ENCODE data around the gene ACOT6.
"Not testable (repeated sequence)": the region's sequence is repeated elsewhere in the genome, so short reads cannot be mapped to it uniquely, and the experiment has no call there.

Gene ACOT6

GRCh38 chr14:73599499-73599898 lies 12.8 kb upstream of the ACOT6 start:
- no peak for DNase-seq

- no peak for DNase-seq
These were observed 9.3 kb upstream of the ACOT6 start for GRCh38 chr14:73602994-73603393.

- DNase-seq = no peak
These were observed 6.0 kb upstream of the ACOT6 start for GRCh38 chr14:73606271-73606670.

GRCh38 chr14:73607241-73607640 lies 5.1 kb upstream of the ACOT6 start:
- DNase-seq = no peak

GRCh38 chr14:73610687-73611086 lies 1.6 kb upstream of the ACOT6 start:
- no peak for DNase-seq

DNA sequence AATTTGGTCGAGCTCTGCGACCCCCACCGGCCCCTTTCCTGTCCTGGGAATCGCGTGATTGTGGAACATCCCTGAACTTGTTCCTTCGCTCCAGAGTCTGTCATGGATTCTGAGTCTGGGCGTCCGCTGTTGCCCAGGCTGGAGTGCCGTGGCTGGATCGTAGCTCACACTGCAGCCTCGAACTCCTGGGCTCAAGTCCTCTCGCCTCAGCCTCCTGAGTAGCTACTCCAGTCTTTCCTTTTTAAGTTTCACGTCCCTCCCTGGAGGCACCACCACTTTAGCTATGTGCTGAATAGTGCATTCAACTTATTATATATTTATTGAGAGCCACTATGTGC lies 698 bp downstream of the ACOT6 start:
- DNase-seq = no peak

- DNase-seq = no peak
These were observed 1.2 kb downstream of the ACOT6 start for GRCh38 chr14:73613419-73613963.

- DNase-seq = no peak
These were observed 4.5 kb downstream of the ACOT6 start for GRCh38 chr14:73616831-73617230.

GRCh38 chr14:73619524-73619923 lies 7.2 kb downstream of the ACOT6 start:
- DNase-seq = no peak

DNA sequence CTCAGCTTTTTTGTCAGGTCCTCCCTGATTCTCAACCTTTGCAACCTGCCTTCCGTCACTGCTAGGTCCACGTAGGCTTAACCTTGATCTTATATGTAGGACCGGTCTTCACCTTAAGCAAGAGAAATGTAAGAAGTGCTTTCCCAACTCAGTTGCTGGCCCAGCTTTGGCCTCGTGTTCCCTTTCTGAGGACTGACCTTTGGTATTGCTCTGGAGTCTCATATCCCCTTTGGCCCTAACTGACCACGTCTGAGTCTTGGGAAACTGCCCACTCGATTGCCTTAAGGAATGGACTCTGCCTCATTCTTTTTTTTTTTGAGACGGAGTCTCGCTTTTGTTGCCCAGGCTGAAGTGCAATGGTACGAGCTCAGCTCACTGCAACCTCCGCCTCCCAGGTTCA lies 8.0 kb downstream of the ACOT6 start:
- no peak for DNase-seq

- DNase-seq = no peak
These were observed 11.3 kb downstream of the ACOT6 start for GRCh38 chr14:73623504-73624054.

- no peak for DNase-seq
These were observed 13.4 kb downstream of the ACOT6 start for GRCh38 chr14:73625706-73626105.

DNA sequence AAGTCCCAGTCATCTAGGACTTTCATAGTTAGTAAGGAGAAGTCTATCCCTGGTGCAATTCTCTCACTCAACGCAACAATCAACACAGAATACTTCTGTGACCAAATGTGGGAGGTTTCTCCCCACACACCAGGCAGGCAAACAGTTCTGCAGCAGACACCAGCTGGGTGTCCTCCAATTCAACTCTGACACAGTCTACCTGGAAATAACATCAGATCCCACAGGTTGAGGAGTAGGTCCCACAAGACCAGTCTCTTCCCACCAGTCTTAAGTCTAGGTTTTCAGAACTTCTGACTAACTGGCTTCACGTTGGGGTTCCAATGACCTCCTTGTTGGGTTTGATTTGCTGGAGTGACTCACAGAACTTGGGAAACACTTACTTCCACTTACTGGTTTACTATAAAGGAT lies 14.8 kb downstream of the ACOT6 start:
- DNase-seq = no peak

DNA sequence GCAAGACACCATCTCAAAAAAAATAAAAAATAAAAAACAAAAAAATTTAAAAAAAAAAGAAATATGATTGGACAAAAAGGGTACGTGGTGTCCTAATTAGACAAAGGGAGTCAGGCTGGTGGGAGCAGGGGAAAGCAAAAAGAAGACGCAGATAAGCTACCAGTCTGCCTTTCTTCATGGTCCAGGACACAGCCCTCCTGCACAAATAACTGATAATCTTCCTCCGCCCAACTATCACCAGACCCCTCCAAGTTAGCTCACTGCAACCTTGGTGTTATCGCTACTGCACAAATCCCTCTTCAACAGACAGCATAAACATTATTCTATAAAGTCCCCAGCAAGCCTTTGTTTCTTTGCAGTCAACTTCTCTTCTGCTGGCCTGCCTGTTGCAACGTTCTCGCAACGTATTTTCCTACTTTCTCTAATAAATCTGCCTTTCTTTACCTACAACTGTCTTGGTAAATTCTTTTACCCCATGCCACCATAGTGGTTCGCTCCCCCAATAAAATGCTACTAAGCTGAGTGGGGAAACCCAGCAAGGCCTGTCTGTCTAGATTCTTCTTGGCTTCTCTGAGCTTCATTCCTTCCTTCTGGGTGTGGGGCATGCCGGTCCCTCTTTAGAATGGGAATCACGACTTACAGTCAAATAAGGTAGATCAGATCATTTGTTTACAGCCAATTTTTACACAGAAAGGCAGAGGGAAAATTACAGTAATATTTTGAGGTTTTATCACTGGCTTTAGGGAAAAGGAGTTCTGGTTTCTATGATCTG lies 17.9 kb downstream of the ACOT6 start:
- DNase-seq = no peak

GRCh38 chr14:73633116-73634010 lies 21.0 kb downstream of the ACOT6 start:
- peak; percentile 80 for DNase-seq

DNA sequence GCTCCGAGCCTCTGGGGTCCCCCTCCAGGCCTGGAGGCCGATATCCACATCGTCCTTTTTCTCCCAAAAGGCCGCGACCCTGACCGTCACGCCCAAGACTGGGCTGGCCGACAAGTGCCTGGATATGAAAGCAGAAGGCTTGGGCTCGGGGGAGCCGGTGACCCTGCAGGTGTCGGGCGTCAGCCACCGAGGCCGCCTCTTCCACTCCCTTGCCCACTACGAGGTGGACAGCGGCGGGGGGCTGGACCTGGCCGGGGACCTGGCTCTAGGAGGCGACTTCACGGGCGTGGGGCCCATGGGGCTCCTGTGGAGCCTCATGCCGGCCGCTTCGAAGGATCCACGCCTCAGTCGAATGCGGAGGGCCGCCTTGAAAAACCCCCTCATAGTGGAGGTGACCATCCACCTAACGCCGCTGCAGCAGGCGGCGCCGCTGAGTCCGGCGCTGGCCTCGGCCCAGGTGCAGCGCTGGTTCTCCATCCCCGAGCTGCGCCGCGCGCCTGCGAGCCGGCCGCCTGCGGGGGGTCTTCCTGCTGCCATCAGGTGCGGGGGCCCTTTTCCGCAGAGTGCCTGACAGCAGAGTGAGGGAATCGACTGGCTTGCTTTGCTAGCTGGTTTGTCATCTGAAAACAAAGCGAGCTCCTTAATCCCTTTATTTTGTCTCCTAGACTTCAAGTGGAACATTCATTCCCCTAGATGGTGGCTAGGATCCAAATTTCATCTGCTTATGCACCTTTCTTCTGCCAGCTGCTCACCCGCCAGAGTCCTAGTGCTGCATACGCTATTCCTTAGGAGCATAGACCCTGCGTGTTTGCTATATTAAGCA lies 21.9 kb downstream of the ACOT6 start:
- peak; percentile 50 for DNase-seq

- DNase-seq = not testable (repeated sequence)
These were observed 24.0 kb downstream of the ACOT6 start for GRCh38 chr14:73636355-73636754.

- DNase-seq = no peak
These were observed 25.5 kb downstream of the ACOT6 start for GRCh38 chr14:73637830-73638229.

GRCh38 chr14:73640796-73641365 lies 28.6 kb downstream of the ACOT6 start:
- no peak for DNase-seq

- peak; percentile 94 for DNase-seq
These were observed 32.4 kb downstream of the ACOT6 start, which contains the start of gene DNAL1 for GRCh38 chr14:73644531-73645247. Gene DNAL1 (plus strand): TSS chr14:73644986. CDS start chr14:73645040, 54 bp downstream.

DNA sequence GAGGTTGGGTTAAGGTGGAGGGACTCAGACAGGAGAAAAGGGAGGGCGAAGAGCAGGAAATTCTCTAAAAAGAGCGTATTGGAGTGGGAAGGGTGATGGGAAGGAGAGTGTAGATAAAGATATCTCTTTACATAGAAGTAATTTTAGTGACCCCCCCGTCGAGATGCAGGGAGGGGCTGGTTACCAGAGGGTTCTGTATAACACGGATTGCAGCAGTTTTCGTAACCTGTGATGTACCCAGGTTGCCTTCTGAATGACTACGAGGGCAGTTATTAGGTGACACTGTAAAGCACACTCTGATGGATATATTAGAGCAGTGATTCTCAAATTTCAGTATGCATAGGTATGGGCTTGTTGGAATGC lies 32.9 kb downstream of the ACOT6 start:
- DNase-seq = no peak

GRCh38 chr14:73651005-73651404 lies 38.7 kb downstream of the ACOT6 start:
- DNase-seq = no peak
